AG04450 (cell line): ENCODE results near the gene PARP11. TPM values are rescaled to one million over a fixed set of nuclear protein-coding genes. Genes with fewer than 3 reads are reported as not detected.
"Not testable (repeated sequence)": the region's sequence is repeated elsewhere in the genome, so short reads cannot be mapped to it uniquely, and the experiment has no call there.

Experiments used
- CTCF ChIA-PET: fragments of 300-600, 350-600 bp; formaldehyde crosslinking; extraction: SDS; loops from one replicate; lab custom pipeline; 2022; ENCODE audit warnings: antibody characterized with exemption, inconsistent platforms; lab: Charles Lee
- POLR2A ChIA-PET: fragments of 350-600 bp; formaldehyde crosslinking; extraction: SDS; loops from one replicate; lab custom pipeline; 2021; ENCODE audit warnings: antibody characterized with exemption, inconsistent platforms; lab: Yijun Ruan, JAX
- DNase-seq: peaks from one replicate; pipeline ENCODE4 v3.0.0-alpha.2; 2011; ENCODE audit warnings: low read depth, low spot score
- H3K27ac ChIP-seq: one replicate; pipeline ENCODE4 v1.5.1; 2012; ENCODE audit warnings: low read depth, low read length, control low read depth
- H3K27me3 ChIP-seq: one replicate; pipeline ENCODE4 v1.6.0; 2012; ENCODE audit warnings: low read length; ENCODE audit not compliant: control insufficient read depth, insufficient read depth
- H3K4me3 ChIP-seq: 2 replicates; pipeline ENCODE4 v1.5.1; 2011; ENCODE audit warnings: mild to moderate bottlenecking, low read depth, low read length, control low read depth
- H3K9me3 ChIP-seq: 2 replicates; pipeline ENCODE4 v1.5.1; 2012; ENCODE audit warnings: low read length; ENCODE audit not compliant: control insufficient read depth, insufficient read depth
- CTCF ChIP-seq: IDR thresholded peaks from 2 replicates; pipeline ENCODE4 v1.5.1; 2011; ENCODE audit warnings: low read depth, low read length, control low read depth, inconsistent platforms
- polyA plus RNA-seq: library from polyadenylated mRNA; depleted of rRNA; stranded (reverse); fragments of >200 nt; gene quantifications from 2 replicates; pipeline ENCODE4 v1.2.3, GENCODE V29; 2011

Gene PARP11
- polyA plus RNA-seq, 1 experiment: 6.9 TPM

GRCh38 chr12:3863756-3864155 lies 9.4 kb downstream of the PARP11 start:
- POLR2A ChIA-PET: no interaction called here
- TF ChIP-seq CTCF: no peak
- H3K9me3 ChIP-seq: no peaks in the 10 kb centered on the region
- H3K4me3 ChIP-seq: no peak overlapping the region
- H3K27me3 ChIP-seq: no peaks in the 10 kb centered on the region
- H3K27ac ChIP-seq: no peak overlapping the region
- CTCF ChIA-PET: interaction anchor here (2.4 kb wide), 1 partner anchor 22 kb away, joined by 10 read pairs; no protein-coding TSS in a partner anchor
- DNase-seq: no peak

GRCh38 chr12:3842517-3842916 lies 30.7 kb downstream of the PARP11 start:
- DNase-seq: no peak
- CTCF ChIA-PET: no interaction called here
- no peak overlapping the region for H3K4me3 ChIP-seq
- no peaks in the 10 kb centered on the region for H3K27me3 ChIP-seq
- H3K27ac ChIP-seq: no peak overlapping the region
- POLR2A ChIA-PET: no interaction called here
- TF ChIP-seq CTCF: no peak
- H3K9me3 ChIP-seq: no peaks in the 10 kb centered on the region; the same call in 1 of the 2 replicates

- POLR2A ChIA-PET: no interaction called here
- H3K9me3 ChIP-seq: no peaks in the 10 kb centered on the region; the same call in 1 of the 2 replicates
- no peak overlapping the region for H3K27ac ChIP-seq
- no peak for DNase-seq
- H3K27me3 ChIP-seq: no peaks in the 10 kb centered on the region
- CTCF ChIA-PET: no interaction called here
- TF ChIP-seq CTCF: no peak
- H3K4me3 ChIP-seq: no peak overlapping the region
These were observed 31.4 kb downstream of the PARP11 start for GRCh38 chr12:3841783-3842182.

GRCh38 chr12:3840833-3841232 lies 32.4 kb downstream of the PARP11 start:
- H3K27me3 ChIP-seq, H3K9me3 ChIP-seq, H3K4me3 ChIP-seq, CTCF ChIA-PET, POLR2A ChIA-PET, H3K27ac ChIP-seq, DNase-seq: not testable (repeated sequence)

GRCh38 chr12:3839745-3840144 lies 33.5 kb downstream of the PARP11 start:
- POLR2A ChIA-PET, H3K27me3 ChIP-seq, H3K9me3 ChIP-seq, DNase-seq, H3K27ac ChIP-seq, CTCF ChIA-PET, H3K4me3 ChIP-seq: not testable (repeated sequence)

- H3K27me3 ChIP-seq, H3K9me3 ChIP-seq, DNase-seq, CTCF ChIA-PET, POLR2A ChIA-PET, H3K27ac ChIP-seq, H3K4me3 ChIP-seq: not testable (repeated sequence)
These were observed 34.3 kb downstream of the PARP11 start for GRCh38 chr12:3838701-3839548.
